Prostate gland (tissue), 2 donors: ENCODE data around the gene TINAG. TPM values are rescaled to one million over a fixed set of nuclear protein-coding genes. Genes with fewer than 3 reads are reported as not detected.

Experiments used
- DNase-seq: peaks from one replicate; pipeline ENCODE4 v3.0.0-alpha.2; 2019; ENCODE audit warnings: low spot score
- H3K27ac ChIP-seq, 2 donors: fragments of 200-600 bp; sonication (generic); 2 replicates each; pipeline ENCODE4 v1.5.1; 2017 to 2019
- H3K27me3 ChIP-seq: fragments of 200-600 bp; sonication (generic); replicated peaks from 2 replicates; pipeline ENCODE4 v1.5.1; 2019; ENCODE audit not compliant: insufficient read depth
- H3K36me3 ChIP-seq, 2 donors: fragments of 200-600 bp; sonication (generic); 1 replicate in 1 of 2; 2 replicates in 1 of 2; pipeline versions ENCODE4 v1.5.1 to v1.8.1; 2017 to 2019
- H3K4me1 ChIP-seq: fragments of 200-600 bp; sonication (generic); replicated peaks from 2 replicates; pipeline ENCODE4 v1.5.1; 2019
- H3K4me3 ChIP-seq, 2 donors: fragments of 200-600 bp; sonication (generic); 2 replicates each; pipeline ENCODE4 v1.5.1; 2017 to 2019
- H3K9me3 ChIP-seq: fragments of 200-600 bp; sonication (generic); 2 replicates; pipeline ENCODE4 v1.5.1; 2017
- CTCF ChIP-seq, 4 experiments: fragments of 200-600 bp in 2 of 4; fragments of 450-650 bp in 2 of 4; sonication (generic) in 2 of 4; IDR thresholded peaks; 1 replicate in 3 of 4; 2 replicates in 1 of 4; pipeline ENCODE4 v1.5.1; 2016 to 2019; ENCODE audit warnings: antibody characterized with exemption in 4 of 4, mild to moderate bottlenecking in 2 of 4, moderate library complexity in 2 of 4
- POLR2A ChIP-seq: fragments of 450-650 bp; IDR thresholded peaks from one replicate; pipeline ENCODE4 v1.6.1; 2016; ENCODE audit warnings: antibody characterized with exemption, mild to moderate bottlenecking
- POLR2AphosphoS5 ChIP-seq: sonication (generic); formaldehyde crosslinking; IDR thresholded peaks from one replicate; pipeline ENCODE4 v1.6.1; 2017; ENCODE audit warnings: antibody characterized with exemption
- WGBS: methylation state at CpG from one replicate; pipeline ENCODE4 v1.1.5; 2018; 5-methylcytosine and 5-hydroxymethylcytosine counted together
- intact Hi-C: fragments of 100-400 bp; cut with DNase I; formaldehyde crosslinking; loops from one replicate; pipeline ENCODE4 v1.14.2; 2022
- total RNA-seq, 2 donors: library from RNA; depleted of rRNA; stranded (reverse); fragments of >200 nt; gene quantifications; one replicate each; pipeline ENCODE4 v1.1.0, GENCODE V29; 2016

The TINAG gene
- total RNA-seq, 2 donors from 2014 or later, result not detected

GRCh38 chr6:54274383-54274782 is 33.9 kb upstream of the TINAG start:
- intact Hi-C loops, result no loop called here
- H3K27me3 ChIP-seq, result no peaks in the 10 kb centered on the region
- H3K9me3 ChIP-seq, result no peaks in the 10 kb centered on the region
- H3K36me3 ChIP-seq, result no peaks in the 10 kb centered on the region
- TF ChIP-seq POLR2AphosphoS5, result no peak
- no peak for TF ChIP-seq POLR2A
- TF ChIP-seq CTCF (IDR thresholded peaks at IDR 0.05), result no peak
- H3K4me1 ChIP-seq, result no peaks in the 10 kb centered on the region
- H3K27ac ChIP-seq, result no peak overlapping the region
- no peak overlapping the region for H3K4me3 ChIP-seq
- no peak for DNase-seq

GRCh38 chr6:54282186-54282585 is 26.1 kb upstream of the TINAG start:
- Histone ChIP-seq H3K27ac (no peak overlapping the region), H3K27me3 (no peaks in the 10 kb centered on the region), H3K36me3 (no peaks in the 10 kb centered on the region), H3K4me3 (no peak overlapping the region), H3K4me1 (no peaks in the 10 kb centered on the region), H3K9me3 (no peaks in the 10 kb centered on the region)
- WGBS, result 76% methylated on average over 1 of the region's 1 CpG
- no peak for DNase-seq
- intact Hi-C loops, result no loop called here
- TF ChIP-seq CTCF (IDR thresholded peaks at IDR 0.05), result no peak
- TF ChIP-seq POLR2AphosphoS5, result no peak
- no peak for TF ChIP-seq POLR2A

GRCh38 chr6:54284161-54284860 is 23.9 kb upstream of the TINAG start:
- H3K36me3 ChIP-seq, result no peaks in the 10 kb centered on the region
- H3K4me3 ChIP-seq, result no peak overlapping the region
- H3K27ac ChIP-seq, result no peak overlapping the region
- H3K9me3 ChIP-seq, result no peaks in the 10 kb centered on the region
- no peak for DNase-seq
- 78% methylated on average over 3 of the region's 3 CpGs for WGBS
- no peaks in the 10 kb centered on the region for H3K4me1 ChIP-seq
- TF ChIP-seq POLR2AphosphoS5 (no peak), POLR2A (no peak)
- H3K27me3 ChIP-seq, result no peaks in the 10 kb centered on the region
- intact Hi-C loops, result no loop called here

GRCh38 chr6:54285595-54285994 is 22.6 kb upstream of the TINAG start:
- Histone ChIP-seq H3K27me3 (no peaks in the 10 kb centered on the region), H3K36me3 (no peaks in the 10 kb centered on the region), H3K27ac (no peak overlapping the region), H3K4me3 (no peak overlapping the region), H3K9me3 (no peaks in the 10 kb centered on the region), H3K4me1 (no peaks in the 10 kb centered on the region)
- TF ChIP-seq POLR2AphosphoS5 (no peak), POLR2A (no peak), CTCF (IDR thresholded peaks at IDR 0.05) (no peak)
- DNase-seq, result no peak
- 86% methylated on average over 3 of the region's 3 CpGs for WGBS
- intact Hi-C loops, result no loop called here

GRCh38 chr6:54286141-54286540 is 22.1 kb upstream of the TINAG start:
- Histone ChIP-seq H3K27me3 (no peaks in the 10 kb centered on the region), H3K4me3 (no peak overlapping the region), H3K9me3 (no peaks in the 10 kb centered on the region), H3K4me1 (no peaks in the 10 kb centered on the region), H3K27ac (no peak overlapping the region), H3K36me3 (no peaks in the 10 kb centered on the region)
- intact Hi-C loops, result no loop called here
- DNase-seq, result no peak
- TF ChIP-seq POLR2A (no peak), POLR2AphosphoS5 (no peak), CTCF (IDR thresholded peaks at IDR 0.05) (no peak)
